ENCODE measurements around the gene SRI. TPM values are rescaled to one million over a fixed set of nuclear protein-coding genes. Genes with fewer than 3 reads are reported as not detected.

SRI gene
- total RNA-seq, result 191 and 204 TPM in 2 replicates
- 119 and 121 TPM in 2 replicates for polyA plus RNA-seq
- 190 and 202 TPM in 2 replicates for polyA plus RNA-seq (2011; cell fraction: cytosol; rRNA removed)
- 109 and 115 TPM in 2 replicates for polyA plus RNA-seq (2011; cell fraction: nucleus; rRNA removed)
- polyA plus RNA-seq (2012), result 235 and 325 TPM in 2 replicates
- polyA minus RNA-seq, result 63.6 and 78.0 TPM in 2 replicates
- 28.9 TPM for polyA minus RNA-seq (2011; cell fraction: cytosol; rRNA and poly(A)+ RNA removed)
- 31.4 and 47.7 TPM in 2 replicates for polyA minus RNA-seq (2011; cell fraction: nucleus; rRNA and poly(A)+ RNA removed)
- percentile 87 among the genes with signal in this experiment for Bru-seq, nascent RNA
- percentile 83 among the genes with signal in this experiment for BruChase-seq, experiment 1, labeled RNA remaining after a 6-hour chase
- percentile 69 among the genes with signal in this experiment for BruChase-seq, experiment 2, labeled RNA remaining after a 2-hour chase
- long read RNA-seq, transcript SRI-201 (8 exons, 2,010 nt), result major isoform, 820 of 878 reads
- long read RNA-seq, partial matches to known transcripts, result 21 of 878 reads
- long read RNA-seq, other reads (novel, unspliced or antisense), result 33 of 878 reads

DNA sequence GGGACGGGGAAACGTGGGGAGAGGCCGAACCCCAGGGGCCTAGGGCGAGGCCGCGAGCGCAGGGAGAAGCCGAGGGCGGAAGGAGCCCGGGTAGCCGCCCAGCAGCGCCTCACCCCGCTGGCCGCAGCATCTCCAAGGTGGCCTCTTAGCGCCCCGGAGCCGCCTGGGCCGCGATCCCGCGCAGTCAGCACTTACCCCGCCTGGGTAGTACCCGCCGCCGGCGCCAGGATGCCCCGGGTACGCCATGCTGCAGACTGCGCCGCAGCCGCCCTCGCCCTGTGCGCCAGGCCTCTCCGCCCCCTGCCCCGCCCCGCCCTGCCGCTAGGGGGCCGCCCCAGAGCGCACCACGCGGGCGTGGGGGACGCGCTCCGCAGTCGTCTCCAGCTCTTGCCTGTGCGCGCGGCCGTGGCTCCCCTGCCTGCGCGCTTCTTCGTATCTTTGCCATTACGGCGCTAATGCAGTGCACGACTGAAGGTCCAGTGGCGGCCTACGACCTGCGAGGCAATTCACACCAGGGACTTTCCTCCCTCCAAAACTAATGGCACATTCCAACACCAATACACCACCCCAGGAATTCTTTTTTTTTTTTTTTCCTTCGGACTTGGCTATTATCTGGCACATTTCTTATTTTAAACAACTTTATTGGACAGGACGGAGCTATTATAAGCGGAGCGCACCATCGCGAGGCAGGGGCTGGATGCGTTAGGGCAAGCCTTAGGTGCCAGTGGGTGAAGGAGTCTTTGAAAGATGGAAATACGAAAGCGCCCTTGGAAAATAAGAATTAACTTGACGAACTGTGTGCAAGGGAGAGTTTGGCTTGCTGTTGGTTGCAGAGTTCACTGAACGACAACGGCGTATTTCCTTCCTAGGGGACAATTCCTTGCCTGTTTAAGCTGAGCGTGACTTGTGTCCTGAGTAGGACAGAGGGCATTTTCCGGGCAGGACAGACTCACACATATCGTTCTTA lies at the start of gene SRI:
Gene SRI, minus strand, starts transcription at position 258 of the 967 bp plus-strand sequence. Its CDS starts 12 bp downstream, at position 246.
- peak within 1 kb of the TSS; percentile 81 to 94 (median 93) for H3K4me3 ChIP-seq (replicated peaks in 1 of 3; ENCODE audit: insufficient read depth in 1 of 3, low read depth in 1 of 3, low read length in 3 of 3)
- no peaks in the 10 kb centered on the region for H3K27me3 ChIP-seq (ENCODE audit: control insufficient read depth in 2 of 2, insufficient read depth in 2 of 2, low read length in 2 of 2)
- FAIRE-seq (peak; percentile 78), DNase-seq (ENCODE audit: low read depth, low spot score) (peak; percentile 88)
- POLR2A ChIA-PET, result interaction anchor here (0.7 to 1.0 kb wide), 2 partner anchors 22 to 285 kb away, joined by 3 read pairs; no protein-coding TSS in a partner anchor
- peaks cover 4% of the 10 kb centered on the region for H4K20me1 ChIP-seq (replicated peaks; ENCODE audit: control insufficient read depth, extremely low read depth, insufficient read depth, low read length)
- H3K9me1 ChIP-seq (replicated peaks; ENCODE audit: control insufficient read depth, extremely low read depth, insufficient read depth, low read length), result no peaks in the 10 kb centered on the region
- intact Hi-C loops (cut with micrococcal nuclease), result loop anchor here (5.0 to 10.0 kb wide), 3 partner anchors 177 to 593 kb away; partner anchors contain the start of genes ADAM22 and RUNDC3B
- H3K4me1 ChIP-seq (ENCODE audit: control insufficient read depth, extremely low read depth, insufficient read depth, low read length), result peaks cover 13% of the 10 kb centered on the region
- peaks cover 7 to 8% of the 10 kb centered on the region in 2 experiments for H3K36me3 ChIP-seq (ENCODE audit: control insufficient read depth in 2 of 2, extremely low read depth in 1 of 2, insufficient read depth in 2 of 2, low read length in 2 of 2)
- CTCF ChIA-PET, result interaction anchor here (0.7 to 2.4 kb wide), 9 partner anchors 8 to 1954 kb away, joined by 3 to 15 read pairs (median 3); no protein-coding TSS in a partner anchor
- dilution Hi-C loops (cut with MboI; ENCODE audit: extremely low pct_ligation_motif_present, low sequenced_read_pairs), result no loop called here
- BruUV-seq (replicated peaks), result TSS peak; percentile 12
- H3K4me2 ChIP-seq (ENCODE audit: insufficient read depth, low read length), result peak within 1 kb of the TSS; percentile 93
- TF ChIP-seq EZH2 (IDR thresholded peaks at IDR 0.05; ENCODE audit: borderline replicate concordance, low read depth, low read length, severe bottlenecking) (no peak), POLR2A (IDR thresholded peaks at IDR 0.05; ENCODE audit: low read depth, low read length) (peak; percentile 82), GATA2 (IDR thresholded peaks at IDR 0.05; ENCODE audit: insufficient read depth, insufficient read length, low read depth, low read length) (no peak), JUN (IDR thresholded peaks at IDR 0.05; ENCODE audit: borderline replicate concordance, insufficient read depth, insufficient read length, low read depth) (no peak), FOS (IDR thresholded peaks at IDR 0.05; ENCODE audit: borderline replicate concordance, insufficient read depth, low read length) (no peak), MYC (IDR thresholded peaks at IDR 0.05; ENCODE audit: low read depth, low read length) (no peak), CTCF (IDR thresholded peaks at IDR 0.05; ENCODE audit: extremely low read depth in 1 of 2, insufficient read depth in 1 of 2, low read depth in 1 of 2, low read length in 2 of 2) (peak; percentile 57 to 62), MAX (IDR thresholded peaks at IDR 0.05; ENCODE audit: insufficient read depth, insufficient read length) (no peak), POLR2AphosphoS5 (IDR thresholded peaks at IDR 0.05; ENCODE audit: insufficient read depth, low read depth, low read length) (peak; percentile 93)
- peaks cover 45% of the 10 kb centered on the region for H3K79me2 ChIP-seq (ENCODE audit: control insufficient read depth, insufficient read depth, low read length)
- no peaks in the 10 kb centered on the region for H3K9me3 ChIP-seq (replicated peaks; ENCODE audit: control insufficient read depth, insufficient read depth, low read length)
- peak within 1 kb of the TSS; percentile 93 for H3K9ac ChIP-seq (replicated peaks; ENCODE audit: extremely low read depth, insufficient read depth, low read length)
- peak within 1 kb of the TSS; percentile 86 for H2AFZ ChIP-seq (ENCODE audit: low read depth, low read length)
- peak within 1 kb of the TSS; percentile 94 for H3K27ac ChIP-seq (ENCODE audit: insufficient read depth, low read depth, low read length)

Measured in endothelial cell of umbilical vein (primary cell).